Trophoblast cell (in vitro differentiated cells and primary cell): ENCODE measurements around the gene SMURF2.

Experiments
- DNase-seq, 2 donors: peaks; one replicate each; pipeline ENCODE4 v3.0.0-alpha.2; 2016
- H2AFZ ChIP-seq: 2 replicates; pipeline ENCODE4 v1.6.1; 2013; ENCODE audit warnings: low read length, moderate library complexity, mild to moderate bottlenecking; ENCODE audit not compliant: insufficient read depth, poor library complexity
- H2AK5ac ChIP-seq: 2 replicates; pipeline ENCODE4 v1.6.1; 2013; ENCODE audit warnings: mild to moderate bottlenecking, low read length
- H2BK120ac ChIP-seq: 2 replicates; pipeline ENCODE4 v1.6.1; 2013; ENCODE audit warnings: low read length, mild to moderate bottlenecking, moderate library complexity; ENCODE audit not compliant: insufficient read depth, poor library complexity
- H2BK12ac ChIP-seq: 2 replicates; pipeline ENCODE4 v1.6.1; 2013; ENCODE audit warnings: mild to moderate bottlenecking, low read length, moderate library complexity
- H2BK5ac ChIP-seq: 2 replicates; pipeline ENCODE4 v1.6.1; 2013; ENCODE audit warnings: low read length, low read depth, moderate library complexity, mild to moderate bottlenecking; ENCODE audit not compliant: poor library complexity
- H3K14ac ChIP-seq: 2 replicates; pipeline ENCODE4 v1.6.1; 2013; ENCODE audit warnings: mild to moderate bottlenecking, low read length
- H3K18ac ChIP-seq: 2 replicates; pipeline ENCODE4 v1.6.1; 2013; ENCODE audit warnings: mild to moderate bottlenecking, low read length
- H3K23ac ChIP-seq: 2 replicates; pipeline ENCODE4 v1.6.1; 2013; ENCODE audit warnings: low read length
- H3K27ac ChIP-seq: 2 replicates; pipeline ENCODE4 v1.5.1; 2013; ENCODE audit warnings: low read depth, mild to moderate bottlenecking, inconsistent platforms, low read length, moderate library complexity
- H3K27me3 ChIP-seq: 2 replicates; pipeline ENCODE4 v1.6.1; 2013; ENCODE audit warnings: inconsistent platforms, mild to moderate bottlenecking, low read length, moderate library complexity; ENCODE audit not compliant: insufficient read depth
- H3K36me3 ChIP-seq, 2 experiments: 1 replicate in 1 of 2; 2 replicates in 1 of 2; pipeline ENCODE4 v1.6.1; 2013; ENCODE audit warnings: low read length in 2 of 2, mild to moderate bottlenecking in 2 of 2, moderate library complexity in 1 of 2; ENCODE audit not compliant: insufficient read depth in 2 of 2, control insufficient read depth in 1 of 2
- H3K4ac ChIP-seq: 2 replicates; pipeline ENCODE4 v1.6.1; 2013; ENCODE audit warnings: low read depth, mild to moderate bottlenecking, low read length, moderate library complexity
- H3K4me1 ChIP-seq, 2 experiments: 1 replicate in 1 of 2; 2 replicates in 1 of 2; pipeline ENCODE4 v1.6.1; 2013; ENCODE audit warnings: low read length in 2 of 2, mild to moderate bottlenecking in 2 of 2, moderate library complexity in 1 of 2; ENCODE audit not compliant: insufficient read depth in 2 of 2, control insufficient read depth in 1 of 2
- H3K4me2 ChIP-seq: 2 replicates; pipeline ENCODE4 v1.6.1; 2013; ENCODE audit warnings: inconsistent platforms, mild to moderate bottlenecking, low read length, moderate library complexity
- H3K4me3 ChIP-seq: 2 replicates; pipeline ENCODE4 v1.5.1; 2013; ENCODE audit warnings: mild to moderate bottlenecking, low read depth, low read length, inconsistent platforms
- H3K79me1 ChIP-seq: one replicate; pipeline ENCODE4 v1.6.1; 2013; ENCODE audit warnings: low read length
- H3K79me2 ChIP-seq: 2 replicates; pipeline ENCODE4 v1.6.1; 2013; ENCODE audit warnings: low read length, mild to moderate bottlenecking; ENCODE audit not compliant: control insufficient read depth, insufficient read depth, poor library complexity
- H3K9ac ChIP-seq: 2 replicates; pipeline ENCODE4 v1.6.1; 2013; ENCODE audit warnings: mild to moderate bottlenecking, low read length
- H3K9me3 ChIP-seq: 2 replicates; pipeline ENCODE4 v1.6.1; 2013; ENCODE audit warnings: low read depth, mild to moderate bottlenecking, control low read depth, inconsistent platforms, low read length; ENCODE audit not compliant: insufficient read depth
- H4K12ac ChIP-seq: 2 replicates; pipeline ENCODE4 v1.6.1; 2013; ENCODE audit warnings: low read depth, mild to moderate bottlenecking, low read length, moderate library complexity
- H4K8ac ChIP-seq: 2 replicates; pipeline ENCODE4 v1.6.1; 2013; ENCODE audit warnings: low read depth, mild to moderate bottlenecking, low read length, moderate library complexity
- H4K91ac ChIP-seq: one replicate; pipeline ENCODE4 v1.6.1; 2013; ENCODE audit warnings: low read depth, mild to moderate bottlenecking, low read length, moderate library complexity
- WGBS: extraction: QIAGEN DNeasy Blood & Tissue Kit; methylation state at CpG from one replicate; pipeline ENCODE4 v1.1.7; 2013; ENCODE audit warnings: missing lambda C conversion rate; ENCODE audit not compliant: insufficient read length, insufficient coverage; ENCODE audit errors: extremely low coverage; 5-methylcytosine and 5-hydroxymethylcytosine counted together

Gene SMURF2

GRCh38 chr17:64506201-64506575 lies 155.9 kb downstream of the SMURF2 start, which contains the start of gene DDX5:
DDX5 (minus strand) TSS chr17:64506289; CDS start chr17:64506119, 170 bp downstream.
- peak within 1 kb of the TSS; percentile 65 for H3K4me2 ChIP-seq
- WGBS = no CpG with 5 or more reads among the region's 31 CpGs

GRCh38 chr17:64505340-64506200 lies 156.5 kb downstream of the SMURF2 start:
- H2AFZ ChIP-seq = peak overlapping the region; percentile 14
- peak overlapping the region; percentile 99 for H3K14ac ChIP-seq
- WGBS = no CpG with 5 or more reads among the region's 76 CpGs
- no peak overlapping the region for H3K23ac ChIP-seq
- H3K79me2 ChIP-seq = peaks cover 20% of the 10 kb centered on the region
- H3K4ac ChIP-seq = peak overlapping the region; percentile 97
- H3K4me3 ChIP-seq = peak overlapping the region; percentile 90
- peak overlapping the region; percentile 83 for H2BK120ac ChIP-seq
- peak overlapping the region; percentile 61 for H3K4me2 ChIP-seq
- H3K4me1 ChIP-seq = no peaks in the 10 kb centered on the region
- H2BK5ac ChIP-seq = peak overlapping the region; percentile 73
- H3K27ac ChIP-seq = peak overlapping the region; percentile 66
- peaks cover 13% of the 10 kb centered on the region for H3K79me1 ChIP-seq
- no peak overlapping the region for H2BK12ac ChIP-seq
- DNase-seq = peak; percentile 73 to 85
- H4K12ac ChIP-seq = peak overlapping the region; percentile 79
- H3K9ac ChIP-seq = peak overlapping the region; percentile 84
- peaks cover 14 to 38% of the 10 kb centered on the region in 2 experiments for H3K36me3 ChIP-seq
- peak overlapping the region; percentile 81 for H3K18ac ChIP-seq
- H2AK5ac ChIP-seq = peak overlapping the region; percentile 96
- peak overlapping the region; percentile 93 for H4K91ac ChIP-seq
- H3K27me3 ChIP-seq = no peaks in the 10 kb centered on the region
- H4K8ac ChIP-seq = peak overlapping the region; percentile 87
- H3K9me3 ChIP-seq = no peaks in the 10 kb centered on the region

More at GRCh38 chr17:64506201-64506575, 155.9 kb downstream of the SMURF2 start, which contains the start of gene DDX5:
- Histone ChIP-seq H2BK12ac (peak within 1 kb of the TSS; percentile 10), H3K9me3 (no peaks in the 10 kb centered on the region), H3K27me3 (no peaks in the 10 kb centered on the region), H2AK5ac (peak within 1 kb of the TSS; percentile 96), H3K18ac (peak within 1 kb of the TSS; percentile 81), H3K14ac (peak within 1 kb of the TSS; percentile 99), H3K4me1 (no peaks in the 10 kb centered on the region), H3K23ac (no peak within 1 kb of the TSS), H4K8ac (peak within 1 kb of the TSS; percentile 87), H3K79me1 (peaks cover 13% of the 10 kb centered on the region), H3K9ac (peak within 1 kb of the TSS; percentile 94), H2AFZ (peak within 1 kb of the TSS; percentile 67), H2BK120ac (peak within 1 kb of the TSS; percentile 83), H3K4me3 (peak within 1 kb of the TSS; percentile 96), H3K79me2 (peaks cover 20% of the 10 kb centered on the region), H4K91ac (peak within 1 kb of the TSS; percentile 93), H3K27ac (peak within 1 kb of the TSS; percentile 80), H4K12ac (peak within 1 kb of the TSS; percentile 79), H3K4ac (peak within 1 kb of the TSS; percentile 97), H3K36me3 (peaks cover 15 to 35% of the 10 kb centered on the region in 2 experiments), H2BK5ac (peak within 1 kb of the TSS; percentile 73)
- peak; percentile 99 for DNase-seq

- Histone ChIP-seq H2BK120ac (no peak overlapping the region), H2BK12ac (no peak overlapping the region), H2BK5ac (no peak overlapping the region), H3K9me3 (no peaks in the 10 kb centered on the region), H4K8ac (no peak overlapping the region), H3K23ac (no peak overlapping the region), H3K4ac (peak overlapping the region; percentile 97), H2AK5ac (no peak overlapping the region), H3K79me1 (peaks cover 13% of the 10 kb centered on the region), H3K14ac (peak overlapping the region; percentile 21), H3K36me3 (peaks cover 12 to 44% of the 10 kb centered on the region in 2 experiments), H3K27ac (no peak overlapping the region), H3K9ac (peak overlapping the region; percentile 64), H2AFZ (no peak overlapping the region), H3K4me1 (no peaks in the 10 kb centered on the region), H4K91ac (no peak overlapping the region), H3K79me2 (peaks cover 20% of the 10 kb centered on the region), H3K4me2 (peak overlapping the region; percentile 61), H3K18ac (no peak overlapping the region), H4K12ac (no peak overlapping the region), H3K4me3 (peak overlapping the region; percentile 79), H3K27me3 (no peaks in the 10 kb centered on the region)
- WGBS = no CpG with 5 or more reads among the region's 13 CpGs
- no peak for DNase-seq
Observed at GRCh38 chr17:64504769-64505339, 157.3 kb downstream of the SMURF2 start.

GRCh38 chr17:64503821-64504768 lies 158.0 kb downstream of the SMURF2 start:
- Histone ChIP-seq H4K91ac (no peak overlapping the region), H4K12ac (no peak overlapping the region), H3K4me2 (peak overlapping the region; percentile 61), H3K79me2 (peaks cover 20% of the 10 kb centered on the region), H3K9me3 (no peaks in the 10 kb centered on the region), H2BK5ac (no peak overlapping the region), H3K79me1 (peaks cover 13% of the 10 kb centered on the region), H4K8ac (no peak overlapping the region), H3K14ac (no peak overlapping the region), H2BK12ac (no peak overlapping the region), H3K27me3 (no peaks in the 10 kb centered on the region), H3K9ac (no peak overlapping the region), H3K27ac (no peak overlapping the region), H3K4ac (peak overlapping the region; percentile 97), H3K23ac (no peak overlapping the region), H3K4me3 (no peak overlapping the region), H2AK5ac (no peak overlapping the region), H3K18ac (no peak overlapping the region), H2AFZ (no peak overlapping the region), H3K36me3 (peaks cover 8 to 41% of the 10 kb centered on the region in 2 experiments), H2BK120ac (no peak overlapping the region), H3K4me1 (no peaks in the 10 kb centered on the region)
- peak in 1 of 2 donors; percentile 36 for DNase-seq
- WGBS = no CpG with 5 or more reads among the region's 7 CpGs
